B cell (primary cell): ENCODE data around the gene CPNE4. TPM values are rescaled to one million over a fixed set of nuclear protein-coding genes. Genes with fewer than 3 reads are reported as not detected.

ENCODE experiments used
- ATAC-seq: fragments of 200-7000 bp; cut with Tn5 transposase; one replicate; pipeline ENCODE4 v1.10.0; 2021; ENCODE audit warnings: low read depth, mild to moderate bottlenecking, moderate number of reproducible peaks, moderate library complexity
- CTCF ChIA-PET: fragments of 350-600 bp; sonication (Branson Sonifier 250); formaldehyde crosslinking; loops from one replicate; lab custom pipeline; 2021; ENCODE audit warnings: antibody characterized with exemption, inconsistent platforms; lab: Charles Lee
- POLR2A ChIA-PET: fragments of 350-600 bp; sonication (Branson Sonifier 250); formaldehyde crosslinking; loops from one replicate; lab custom pipeline; 2021; ENCODE audit warnings: antibody characterized with exemption; lab: Charles Lee
- DNase-seq: peaks from one replicate; pipeline ENCODE4 v3.0.0; 2013
- H2AFZ ChIP-seq: 2 replicates; pipeline ENCODE4 v1.6.1; 2012; ENCODE audit warnings: mild to moderate bottlenecking, low read depth, low read length; ENCODE audit not compliant: insufficient read depth, poor library complexity, severe bottlenecking
- H3K27ac ChIP-seq, 2 donors: 1 replicate in 1 of 2; 2 replicates in 1 of 2; pipeline ENCODE4 v1.5.1; 2012 to 2013; ENCODE audit warnings: low read length in 2 of 2, mild to moderate bottlenecking in 2 of 2, moderate library complexity in 1 of 2
- H3K27me3 ChIP-seq, 4 experiments: fragments of 200-600 bp in 1 of 4; sonication (generic) in 1 of 4; replicated peaks in 1 of 4; 1 replicate in 2 of 4; 2 replicates in 2 of 4; pipeline versions ENCODE4 v1.6.1 to v1.7.0; 2013 to 2016; ENCODE audit warnings: low read length in 3 of 4, mild to moderate bottlenecking in 2 of 4, mixed read lengths in 1 of 4, moderate library complexity in 1 of 4; ENCODE audit not compliant: insufficient read depth in 4 of 4, control insufficient read depth in 3 of 4; ENCODE audit errors: control extremely low read depth in 1 of 4
- H3K36me3 ChIP-seq, 2 experiments: replicated peaks in 1 of 2; 1 replicate in 1 of 2; 2 replicates in 1 of 2; pipeline versions ENCODE4 v1.6.1 to v1.7.1; 2013; ENCODE audit warnings: low read length in 1 of 2; ENCODE audit not compliant: insufficient read depth in 2 of 2, control insufficient read depth in 1 of 2; ENCODE audit errors: control extremely low read depth in 1 of 2, extremely low read depth in 1 of 2
- H3K4me1 ChIP-seq, 2 donors: fragments of 200-600 bp in 1 of 2; sonication (generic) in 1 of 2; 1 replicate in 1 of 2; 2 replicates in 1 of 2; pipeline versions ENCODE4 v1.5.1 to v1.6.1; 2013 to 2017; ENCODE audit warnings: low read length in 2 of 2; ENCODE audit not compliant: control insufficient read depth in 2 of 2, insufficient read depth in 2 of 2
- H3K4me2 ChIP-seq: replicated peaks from 2 replicates; pipeline ENCODE3; 2012; ENCODE audit warnings: mild to moderate bottlenecking, low read depth, low read length; ENCODE audit not compliant: poor library complexity, severe bottlenecking
- H3K4me3 ChIP-seq, 5 experiments: fragments of 200-600 bp in 1 of 5; sonication (generic) in 1 of 5; 1 replicate in 3 of 5; 2 replicates in 2 of 5; pipeline versions ENCODE4 v1.5.1 to v1.7.0; 2011 to 2016; ENCODE audit warnings: low read length in 4 of 5, mild to moderate bottlenecking in 4 of 5, low read depth in 2 of 5, control low read depth in 1 of 5, moderate library complexity in 1 of 5; ENCODE audit not compliant: insufficient read depth in 1 of 5; ENCODE audit errors: control extremely low read depth in 1 of 5, extremely low read depth in 1 of 5
- H3K79me2 ChIP-seq: fragments of 200-600 bp; sonication (generic); one replicate; pipeline ENCODE4 v1.6.0; 2016; ENCODE audit warnings: low read length; ENCODE audit not compliant: control insufficient read depth, insufficient read depth
- H3K9ac ChIP-seq: fragments of 200-600 bp; sonication (generic); 2 replicates; pipeline ENCODE4 v1.6.1; 2017; ENCODE audit warnings: mild to moderate bottlenecking, low read length, moderate library complexity
- H3K9me3 ChIP-seq, 3 donors: one replicate each; pipeline versions ENCODE4 v1.6.1 to v1.7.1; 2013; ENCODE audit warnings: low read length in 2 of 3; ENCODE audit not compliant: control insufficient read depth in 2 of 3, insufficient read depth in 1 of 3; ENCODE audit errors: control extremely low read depth in 1 of 3
- H4K20me1 ChIP-seq: 2 replicates; pipeline ENCODE4 v1.6.0; 2012; ENCODE audit warnings: mild to moderate bottlenecking, low read length; ENCODE audit not compliant: insufficient read depth, control insufficient read depth, poor library complexity, severe bottlenecking
- H3K27ac Mint-ChIP-seq: one replicate; pipeline ENCODE4 v1.8.0; 2021; ENCODE audit warnings: mixed read lengths
- H3K27me3 Mint-ChIP-seq: one replicate; pipeline ENCODE4 v1.8.0; 2021; ENCODE audit warnings: mixed read lengths
- H3K4me1 Mint-ChIP-seq: one replicate; pipeline ENCODE4 v1.8.0; 2021; ENCODE audit warnings: mixed read lengths
- H3K4me3 Mint-ChIP-seq: one replicate; pipeline ENCODE4 v1.8.0; 2021; ENCODE audit warnings: mixed read lengths
- H3K9me3 Mint-ChIP-seq: one replicate; pipeline ENCODE4 v1.8.0; 2022; ENCODE audit warnings: mixed read lengths; ENCODE audit not compliant: insufficient read depth
- EZH2 ChIP-seq: IDR thresholded peaks from 2 replicates; pipeline ENCODE4 v1.6.1; 2012; ENCODE audit warnings: borderline replicate concordance, low read depth, mild to moderate bottlenecking, moderate library complexity, low read length; ENCODE audit not compliant: insufficient read depth, poor library complexity, severe bottlenecking
- WGBS: methylation state at CpG from one replicate; pipeline ENCODE4 v1.1.5; 2013; ENCODE audit warnings: missing lambda C conversion rate; ENCODE audit not compliant: insufficient coverage; 5-methylcytosine and 5-hydroxymethylcytosine counted together
- intact Hi-C: fragments of 100-400 bp; cut with micrococcal nuclease; formaldehyde crosslinking; loops from one replicate; pipeline ENCODE4 v1.10.0; 2022
- polyA plus RNA-seq: library from polyadenylated mRNA; depleted of rRNA; stranded (reverse); fragments of >200 nt; gene quantifications from 2 replicates; pipeline ENCODE4 v1.2.3, GENCODE V29; 2012
- total RNA-seq, 2 donors: library from RNA; stranded (reverse); fragments of 120-200 nt in 1 of 2; gene quantifications; 1 replicate in 1 of 2; 2 replicates in 1 of 2; pipeline versions ENCODE4 v1.2.3 to v1.2.4, GENCODE V29; 2013 to 2022
- TF ChIP-seq, protein P1 (sequence below): fragments of 200-600 bp; IDR thresholded peaks from one replicate; pipeline ENCODE4 v1.8.0; 2022; ENCODE audit warnings: antibody characterized with exemption, mild to moderate bottlenecking

CPNE4 gene
- total and polyA plus RNA-seq, 2 donors (not counting 1 experiment from before 2014, with no cell fraction given), result not detected

- no peaks in the 10 kb centered on the region for H3K79me2 ChIP-seq
- Mint-ChIP-seq H3K9me3 (no peaks in the 10 kb centered on the region), H3K27ac (no peak overlapping the region), H3K4me3 (no peak overlapping the region), H3K27me3 (no peaks in the 10 kb centered on the region), H3K4me1 (no peaks in the 10 kb centered on the region)
- WGBS, result no CpG with 5 or more reads among the region's 1 CpG
- ATAC-seq (no peak), DNase-seq (no peak)
- H3K27ac ChIP-seq, result no peak overlapping the region
- H3K4me2 ChIP-seq, result no peak overlapping the region
- ChIA-PET POLR2A (no interaction called here), CTCF (no interaction called here)
- H3K27me3 ChIP-seq, result no peaks in the 10 kb centered on the region
- intact Hi-C loops, result no loop called here
- no peak overlapping the region for H2AFZ ChIP-seq
- no peaks in the 10 kb centered on the region for H3K36me3 ChIP-seq
- H3K4me3 ChIP-seq, result no peak overlapping the region
- no peaks in the 10 kb centered on the region for H3K4me1 ChIP-seq
- H3K9ac ChIP-seq, result no peak overlapping the region
- TF ChIP-seq, protein P1, sequence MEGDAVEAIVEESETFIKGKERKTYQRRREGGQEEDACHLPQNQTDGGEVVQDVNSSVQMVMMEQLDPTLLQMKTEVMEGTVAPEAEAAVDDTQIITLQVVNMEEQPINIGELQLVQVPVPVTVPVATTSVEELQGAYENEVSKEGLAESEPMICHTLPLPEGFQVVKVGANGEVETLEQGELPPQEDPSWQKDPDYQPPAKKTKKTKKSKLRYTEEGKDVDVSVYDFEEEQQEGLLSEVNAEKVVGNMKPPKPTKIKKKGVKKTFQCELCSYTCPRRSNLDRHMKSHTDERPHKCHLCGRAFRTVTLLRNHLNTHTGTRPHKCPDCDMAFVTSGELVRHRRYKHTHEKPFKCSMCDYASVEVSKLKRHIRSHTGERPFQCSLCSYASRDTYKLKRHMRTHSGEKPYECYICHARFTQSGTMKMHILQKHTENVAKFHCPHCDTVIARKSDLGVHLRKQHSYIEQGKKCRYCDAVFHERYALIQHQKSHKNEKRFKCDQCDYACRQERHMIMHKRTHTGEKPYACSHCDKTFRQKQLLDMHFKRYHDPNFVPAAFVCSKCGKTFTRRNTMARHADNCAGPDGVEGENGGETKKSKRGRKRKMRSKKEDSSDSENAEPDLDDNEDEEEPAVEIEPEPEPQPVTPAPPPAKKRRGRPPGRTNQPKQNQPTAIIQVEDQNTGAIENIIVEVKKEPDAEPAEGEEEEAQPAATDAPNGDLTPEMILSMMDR, result no peak
- no peaks in the 10 kb centered on the region for H4K20me1 ChIP-seq
- no peaks in the 10 kb centered on the region for H3K9me3 ChIP-seq
These were observed 186.8 kb downstream of the CPNE4 start for GRCh38 chr3:131847966-131848510.

DNA sequence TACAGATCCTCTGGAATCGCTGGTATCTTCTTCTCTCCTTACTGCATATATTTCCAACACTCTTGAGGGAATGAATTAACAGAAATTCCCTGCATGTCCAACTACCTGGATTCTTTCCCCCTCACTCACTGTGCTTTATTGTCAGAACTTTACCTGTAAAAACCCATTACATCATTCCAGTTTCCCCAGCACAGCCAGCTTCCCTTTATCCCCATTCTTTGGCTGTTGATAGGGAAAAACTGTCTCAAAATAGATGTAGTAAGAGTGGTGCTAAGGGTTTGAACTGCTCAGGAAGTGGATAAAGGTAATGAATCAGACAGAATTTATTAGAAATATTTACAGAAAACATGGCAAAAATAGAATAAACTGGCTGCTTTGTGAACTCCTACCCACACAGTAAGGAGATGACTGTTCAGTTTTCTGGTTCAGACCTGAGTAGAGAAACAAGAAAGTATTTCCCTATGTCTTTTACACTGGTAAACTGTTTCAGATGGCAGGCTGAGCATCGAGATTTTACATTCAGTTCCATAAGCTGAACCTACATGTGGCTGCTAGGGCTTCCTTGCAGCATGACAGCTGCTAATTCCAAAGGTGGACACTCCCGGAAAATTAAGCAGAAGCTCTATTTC is 188.4 kb downstream of the CPNE4 start:
- H3K9ac ChIP-seq, result no peak overlapping the region
- no peak overlapping the region for H3K4me3 ChIP-seq
- H3K4me1 Mint-ChIP-seq, result no peaks in the 10 kb centered on the region
- CTCF ChIA-PET, result no interaction called here
- no peak for TF ChIP-seq EZH2
- TF ChIP-seq, protein P1, result no peak
- POLR2A ChIA-PET, result no interaction called here
- WGBS, result 53% methylated on average over 2 of the region's 3 CpGs
- intact Hi-C loops, result no loop called here
- H3K9me3 ChIP-seq, result no peaks in the 10 kb centered on the region
- no peaks in the 10 kb centered on the region for H4K20me1 ChIP-seq
- ATAC-seq, result no peak
- no peak overlapping the region for H3K27ac Mint-ChIP-seq
- no peaks in the 10 kb centered on the region for H3K9me3 Mint-ChIP-seq
- H3K79me2 ChIP-seq, result no peaks in the 10 kb centered on the region
- no peaks in the 10 kb centered on the region for H3K27me3 Mint-ChIP-seq
- H3K4me1 ChIP-seq, result no peaks in the 10 kb centered on the region
- H3K36me3 ChIP-seq, result no peaks in the 10 kb centered on the region
- no peaks in the 10 kb centered on the region for H3K27me3 ChIP-seq
- H3K27ac ChIP-seq, result no peak overlapping the region
- no peak overlapping the region for H2AFZ ChIP-seq
- no peak overlapping the region for H3K4me3 Mint-ChIP-seq
- DNase-seq, result no peak
- H3K4me2 ChIP-seq, result no peak overlapping the region
